IMR-90 (cell line): Measurements from ENCODE around the gene PDE6A. TPM values are rescaled to one million over a fixed set of nuclear protein-coding genes. Genes with fewer than 3 reads are reported as not detected.

Experiments
- ATAC-seq: fragments of 200-7000 bp; cut with Tn5 transposase; 2 replicates; pipeline ENCODE4 v1.9.1; 2020; ENCODE audit warnings: low read depth, mild to moderate bottlenecking, moderate library complexity
- BruUV-seq: library from RNA; stranded (reverse); fragments of 400-500 nt; replicated peaks from 2 replicates; lab custom pipeline; 2021; lab: Mats Ljungman, UMichigan
- CTCF ChIA-PET: fragments of 300-600 bp; formaldehyde crosslinking; extraction: SDS; loops from one replicate; lab custom pipeline; 2021; ENCODE audit warnings: antibody characterized with exemption; lab: Yijun Ruan, JAX
- POLR2A ChIA-PET: fragments of 300-600 bp; sonication (Branson Sonifier 250); formaldehyde crosslinking; loops from one replicate; lab custom pipeline; 2022; ENCODE audit warnings: antibody characterized with exemption; ENCODE audit not compliant: unreplicated experiment; lab: Charles Lee
- DNase-seq: peaks from one replicate; pipeline ENCODE4 v3.0.0; 2013
- H2AFZ ChIP-seq: replicated peaks from 2 replicates; pipeline ENCODE3; 2013; ENCODE audit warnings: low read length, mild to moderate bottlenecking; ENCODE audit not compliant: poor library complexity
- H2AK5ac ChIP-seq: 2 replicates; pipeline ENCODE4 v1.6.1; 2013; ENCODE audit warnings: low read depth, low read length, inconsistent platforms
- H2AK9ac ChIP-seq: replicated peaks from 2 replicates; pipeline ENCODE3; 2013; ENCODE audit warnings: mild to moderate bottlenecking, low read depth, low read length, moderate library complexity; ENCODE audit not compliant: poor library complexity
- H2BK120ac ChIP-seq: 2 replicates; pipeline ENCODE4 v1.6.1; 2013; ENCODE audit warnings: low read depth, low read length, inconsistent platforms
- H2BK15ac ChIP-seq: 3 replicates; pipeline ENCODE4 v1.6.1; 2013; ENCODE audit warnings: low read depth, low read length, inconsistent platforms
- H2BK20ac ChIP-seq: 2 replicates; pipeline ENCODE4 v1.6.1; 2013; ENCODE audit warnings: low read depth, mild to moderate bottlenecking, inconsistent platforms, low read length, moderate library complexity
- H2BK5ac ChIP-seq: 2 replicates; pipeline ENCODE4 v1.6.1; 2013; ENCODE audit warnings: mild to moderate bottlenecking, low read depth, low read length, inconsistent platforms; ENCODE audit not compliant: poor library complexity, severe bottlenecking
- H3K14ac ChIP-seq: replicated peaks from 2 replicates; pipeline ENCODE4 v1.6.1; 2013; ENCODE audit warnings: low read depth, low read length, inconsistent platforms
- H3K18ac ChIP-seq: 2 replicates; pipeline ENCODE4 v1.6.1; 2013; ENCODE audit warnings: low read depth, low read length, control low read depth
- H3K23ac ChIP-seq: 2 replicates; pipeline ENCODE4 v1.6.1; 2013; ENCODE audit warnings: low read depth, low read length, inconsistent platforms
- H3K27ac ChIP-seq: 2 replicates; pipeline ENCODE4 v1.5.1; 2013; ENCODE audit warnings: mild to moderate bottlenecking, control low read depth, low read length; ENCODE audit not compliant: insufficient read depth
- H3K27me3 ChIP-seq: 2 replicates; pipeline ENCODE4 v1.6.1; 2013; ENCODE audit warnings: low read length; ENCODE audit not compliant: control insufficient read depth, insufficient read depth
- H3K36me3 ChIP-seq: 2 replicates; pipeline ENCODE4 v1.6.1; 2013; ENCODE audit warnings: low read length, mixed read lengths; ENCODE audit not compliant: control insufficient read depth, insufficient read depth
- H3K4ac ChIP-seq: 2 replicates; pipeline ENCODE4 v1.6.1; 2013; ENCODE audit warnings: low read depth, low read length, inconsistent platforms
- H3K4me1 ChIP-seq: 2 replicates; pipeline ENCODE4 v1.6.1; 2013; ENCODE audit warnings: low read length, mixed read lengths; ENCODE audit not compliant: control insufficient read depth, insufficient read depth
- H3K4me2 ChIP-seq: 2 replicates; pipeline ENCODE4 v1.6.1; 2013; ENCODE audit warnings: low read depth, mild to moderate bottlenecking, control low read depth, low read length, moderate library complexity
- H3K4me3 ChIP-seq: 2 replicates; pipeline ENCODE4 v1.5.1; 2013; ENCODE audit warnings: low read depth, mild to moderate bottlenecking, control low read depth, low read length, moderate library complexity; ENCODE audit not compliant: insufficient read depth
- H3K56ac ChIP-seq: 2 replicates; pipeline ENCODE4 v1.6.1; 2013; ENCODE audit warnings: low read length, inconsistent platforms; ENCODE audit not compliant: insufficient read depth; ENCODE audit errors: extremely low read depth
- H3K79me1 ChIP-seq, 2 experiments: 2 replicates each; pipeline ENCODE4 v1.6.1; 2013; ENCODE audit warnings: low read length in 2 of 2, inconsistent platforms in 1 of 2, low read depth in 1 of 2
- H3K9ac ChIP-seq: 2 replicates; pipeline ENCODE4 v1.6.1; 2013; ENCODE audit warnings: low read depth, low read length, control low read depth
- H3K9me1 ChIP-seq: 2 replicates; pipeline ENCODE4 v1.6.1; 2013; ENCODE audit warnings: low read length, inconsistent platforms; ENCODE audit not compliant: insufficient read depth
- H3K9me3 ChIP-seq: 2 replicates; pipeline ENCODE4 v1.6.1; 2013; ENCODE audit warnings: low read length; ENCODE audit not compliant: control insufficient read depth, insufficient read depth
- H4K20me1 ChIP-seq: 2 replicates; pipeline ENCODE4 v1.6.1; 2013; ENCODE audit warnings: low read length, inconsistent platforms; ENCODE audit not compliant: insufficient read depth
- H4K5ac ChIP-seq: 2 replicates; pipeline ENCODE4 v1.6.1; 2013; ENCODE audit warnings: mild to moderate bottlenecking, low read depth, low read length, control low read depth
- H4K8ac ChIP-seq, 2 experiments: 2 replicates each; pipeline ENCODE4 v1.6.1; 2013; ENCODE audit warnings: low read depth in 2 of 2, low read length in 2 of 2, control low read depth in 1 of 2, inconsistent platforms in 1 of 2
- H4K91ac ChIP-seq: 2 replicates; pipeline ENCODE4 v1.6.1; 2013; ENCODE audit warnings: low read depth, low read length, inconsistent platforms; ENCODE audit not compliant: insufficient read depth
- BHLHE40 ChIP-seq: fragments of 150-350 bp; IDR thresholded peaks from 2 replicates; pipeline ENCODE4 v1.6.1; 2016; ENCODE audit warnings: mild to moderate bottlenecking, low read depth, low read length
- CEBPB ChIP-seq: IDR thresholded peaks from 2 replicates; pipeline ENCODE4 v1.6.1; 2012; ENCODE audit warnings: low read depth, low read length, improper control_type of control experiment
- CHD1 ChIP-seq: IDR thresholded peaks from 2 replicates; pipeline ENCODE4 v1.6.1; 2012; ENCODE audit warnings: low read depth, low read length, improper control_type of control experiment
- FOS ChIP-seq: fragments of 150-350 bp; IDR thresholded peaks from 2 replicates; pipeline ENCODE4 v1.6.1; 2016; ENCODE audit warnings: low read depth, low read length
- MAFK ChIP-seq: IDR thresholded peaks from 2 replicates; pipeline ENCODE4 v1.6.1; 2012; ENCODE audit warnings: low read depth, low read length, improper control_type of control experiment
- MAZ ChIP-seq: IDR thresholded peaks from 2 replicates; pipeline ENCODE4 v1.6.1; 2012; ENCODE audit warnings: low read depth, mild to moderate bottlenecking, low read length, improper control_type of control experiment, moderate library complexity, borderline replicate concordance
- MXI1 ChIP-seq: IDR thresholded peaks from 2 replicates; pipeline ENCODE4 v1.6.1; 2012; ENCODE audit warnings: low read depth, mild to moderate bottlenecking, low read length, moderate library complexity, borderline replicate concordance
- NFE2L2 ChIP-seq: fragments of 150-350 bp; IDR thresholded peaks from 2 replicates; pipeline ENCODE4 v1.6.1; 2016; ENCODE audit warnings: low read depth, mild to moderate bottlenecking, low read length
- POLR2A ChIP-seq: IDR thresholded peaks from 2 replicates; pipeline ENCODE4 v1.6.1; 2012; ENCODE audit warnings: mild to moderate bottlenecking, low read depth, low read length
- RAD21 ChIP-seq: IDR thresholded peaks from 2 replicates; pipeline ENCODE4 v1.6.1; 2012; ENCODE audit warnings: low read length, improper control_type of control experiment
- RCOR1 ChIP-seq: IDR thresholded peaks from 2 replicates; pipeline ENCODE4 v1.6.1; 2012; ENCODE audit warnings: mild to moderate bottlenecking, low read length, improper control_type of control experiment; ENCODE audit not compliant: insufficient replicate concordance
- RFX5 ChIP-seq: IDR thresholded peaks from 2 replicates; pipeline ENCODE4 v1.8.0; 2012; ENCODE audit warnings: low read depth, mild to moderate bottlenecking, low read length, moderate library complexity
- SMC3 ChIP-seq: fragments of 150-350 bp; IDR thresholded peaks from 2 replicates; pipeline ENCODE4 v1.6.1; 2016; ENCODE audit warnings: low read depth, mild to moderate bottlenecking, antibody characterized with exemption, low read length, moderate library complexity
- WGBS, 2 experiments: methylation state at CpG; one replicate each; pipeline versions ENCODE4 v1.1.5 to v1.1.7; 2013; ENCODE audit warnings: missing lambda C conversion rate in 2 of 2; ENCODE audit not compliant: insufficient read length in 1 of 2; ENCODE audit errors: extremely low coverage in 2 of 2; 5-methylcytosine and 5-hydroxymethylcytosine counted together
- dilution Hi-C: fragments of 300-500 bp; cut with HindIII; formaldehyde crosslinking; loops from one replicate; pipeline ENCODE4 v1.14.3; 2018; ENCODE audit warnings: low sequenced_read_pairs; ENCODE audit not compliant: unreplicated experiment
- in situ Hi-C: fragments of 300-500 bp; cut with MboI; formaldehyde crosslinking; loops from 3 replicates; pipeline ENCODE4 v1.14.3; 2019; ENCODE audit warnings: low sequenced_read_pairs, inconsistent platforms, mixed read lengths
- intact Hi-C: fragments of 100-400 bp; cut with micrococcal nuclease; formaldehyde crosslinking; loops from 2 replicates; pipeline ENCODE4 v1.10.0; 2022
- polyA plus RNA-seq, 3 experiments: library from polyadenylated mRNA; depleted of rRNA; stranded (reverse); fragments of >200 nt; gene quantifications; 2 replicates each; pipeline ENCODE4 v1.2.3, GENCODE V29; 2012; ENCODE audit warnings: low replicate concordance in 1 of 3
- total RNA-seq: library from RNA; depleted of rRNA; stranded (reverse); fragments of >200 nt; gene quantifications from 2 replicates; pipeline ENCODE4 v1.2.3, GENCODE V29; 2012
- TF ChIP-seq, protein P1 (sequence below): fragments of 150-350 bp; IDR thresholded peaks from 2 replicates; pipeline ENCODE4 v1.6.1; 2016; ENCODE audit warnings: low read depth, mild to moderate bottlenecking, low read length, moderate library complexity, borderline replicate concordance
- TF ChIP-seq, protein P2 (sequence below): fragments of 150-350 bp; IDR thresholded peaks from 2 replicates; pipeline ENCODE4 v1.6.1; 2017; ENCODE audit warnings: mild to moderate bottlenecking, antibody characterized with exemption, low read length, low read depth
- TF ChIP-seq, protein P3 (sequence below): conservative IDR thresholded peaks from 2 replicates; pipeline ENCODE4 v1.5.1; 2012; ENCODE audit warnings: mild to moderate bottlenecking, low read depth, low read length, improper control_type of control experiment

The PDE6A gene
- total and polyA plus RNA-seq, 2 of the 4 experiments (the other 2 are of a cell fraction) = not detected

DNA sequence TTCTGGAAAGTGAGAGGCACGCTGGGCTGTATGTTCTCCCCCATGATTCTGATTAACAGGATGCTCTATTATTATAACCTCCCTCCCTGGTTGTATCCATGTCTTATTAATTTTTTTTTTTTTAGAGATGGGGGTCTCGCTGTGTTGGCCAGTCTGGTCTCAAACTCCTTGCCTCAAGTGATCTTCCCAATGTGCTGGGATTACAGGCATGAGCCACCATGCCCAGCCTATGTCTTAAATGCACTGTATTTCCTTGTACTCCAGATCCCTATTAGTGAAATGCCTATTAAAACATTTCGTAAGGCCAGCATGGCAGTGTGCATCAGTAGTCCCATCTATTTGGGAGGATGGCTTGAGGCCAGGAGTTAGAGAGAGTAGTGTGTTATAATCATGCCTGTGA is 48.9 kb upstream of the PDE6A start:
- H3K79me1 ChIP-seq = peaks cover 0 to 8% of the 10 kb centered on the region in 2 experiments; a peak in 3 of 4 replicates
- no peak overlapping the region for H3K4ac ChIP-seq
- WGBS, 2 experiments = no CpG with 5 or more reads among the region's 3 CpGs
- ATAC-seq = no peak
- ChIA-PET CTCF (interaction anchor here (0.8 to 4.7 kb wide), 4 partner anchors 25 to 160 kb away, joined by 3 to 63 read pairs (median 22); no protein-coding TSS in a partner anchor), POLR2A (interaction anchor here (0.6 kb wide), 1 partner anchor 73 kb away, joined by 3 read pairs; no protein-coding TSS in a partner anchor)
- no peak overlapping the region for H2AFZ ChIP-seq
- in situ Hi-C loops = no loop called here
- H3K4me3 ChIP-seq = no peak overlapping the region
- H2BK5ac ChIP-seq = no peak overlapping the region
- H3K9me1 ChIP-seq = peaks cover 9% of the 10 kb centered on the region
- dilution Hi-C loops = no loop called here
- no peak overlapping the region for H3K4me2 ChIP-seq
- no peaks in the 10 kb centered on the region for H3K9me3 ChIP-seq
- H4K20me1 ChIP-seq = no peaks in the 10 kb centered on the region
- H3K36me3 ChIP-seq = peaks cover 7% of the 10 kb centered on the region
- no peak overlapping the region for H3K23ac ChIP-seq
- no peak overlapping the region for H4K8ac ChIP-seq
- no peak overlapping the region for H2AK5ac ChIP-seq
- no peak overlapping the region for H3K56ac ChIP-seq
- intact Hi-C loops = no loop called here
- TF ChIP-seq NFE2L2 (no peak), FOS (no peak), CHD1 (no peak), CEBPB (no peak), MAFK (no peak), MXI1 (no peak), RFX5 (no peak), POLR2A (no peak), RCOR1 (no peak), SMC3 (no peak), RAD21 (no peak), BHLHE40 (no peak), MAZ (no peak)
- TF ChIP-seq, protein P1, sequence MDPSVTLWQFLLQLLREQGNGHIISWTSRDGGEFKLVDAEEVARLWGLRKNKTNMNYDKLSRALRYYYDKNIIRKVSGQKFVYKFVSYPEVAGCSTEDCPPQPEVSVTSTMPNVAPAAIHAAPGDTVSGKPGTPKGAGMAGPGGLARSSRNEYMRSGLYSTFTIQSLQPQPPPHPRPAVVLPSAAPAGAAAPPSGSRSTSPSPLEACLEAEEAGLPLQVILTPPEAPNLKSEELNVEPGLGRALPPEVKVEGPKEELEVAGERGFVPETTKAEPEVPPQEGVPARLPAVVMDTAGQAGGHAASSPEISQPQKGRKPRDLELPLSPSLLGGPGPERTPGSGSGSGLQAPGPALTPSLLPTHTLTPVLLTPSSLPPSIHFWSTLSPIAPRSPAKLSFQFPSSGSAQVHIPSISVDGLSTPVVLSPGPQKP = no peak
- TF ChIP-seq, protein P2, sequence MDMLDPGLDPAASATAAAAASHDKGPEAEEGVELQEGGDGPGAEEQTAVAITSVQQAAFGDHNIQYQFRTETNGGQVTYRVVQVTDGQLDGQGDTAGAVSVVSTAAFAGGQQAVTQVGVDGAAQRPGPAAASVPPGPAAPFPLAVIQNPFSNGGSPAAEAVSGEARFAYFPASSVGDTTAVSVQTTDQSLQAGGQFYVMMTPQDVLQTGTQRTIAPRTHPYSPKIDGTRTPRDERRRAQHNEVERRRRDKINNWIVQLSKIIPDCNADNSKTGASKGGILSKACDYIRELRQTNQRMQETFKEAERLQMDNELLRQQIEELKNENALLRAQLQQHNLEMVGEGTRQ = no peak
- TF ChIP-seq, protein P3, sequence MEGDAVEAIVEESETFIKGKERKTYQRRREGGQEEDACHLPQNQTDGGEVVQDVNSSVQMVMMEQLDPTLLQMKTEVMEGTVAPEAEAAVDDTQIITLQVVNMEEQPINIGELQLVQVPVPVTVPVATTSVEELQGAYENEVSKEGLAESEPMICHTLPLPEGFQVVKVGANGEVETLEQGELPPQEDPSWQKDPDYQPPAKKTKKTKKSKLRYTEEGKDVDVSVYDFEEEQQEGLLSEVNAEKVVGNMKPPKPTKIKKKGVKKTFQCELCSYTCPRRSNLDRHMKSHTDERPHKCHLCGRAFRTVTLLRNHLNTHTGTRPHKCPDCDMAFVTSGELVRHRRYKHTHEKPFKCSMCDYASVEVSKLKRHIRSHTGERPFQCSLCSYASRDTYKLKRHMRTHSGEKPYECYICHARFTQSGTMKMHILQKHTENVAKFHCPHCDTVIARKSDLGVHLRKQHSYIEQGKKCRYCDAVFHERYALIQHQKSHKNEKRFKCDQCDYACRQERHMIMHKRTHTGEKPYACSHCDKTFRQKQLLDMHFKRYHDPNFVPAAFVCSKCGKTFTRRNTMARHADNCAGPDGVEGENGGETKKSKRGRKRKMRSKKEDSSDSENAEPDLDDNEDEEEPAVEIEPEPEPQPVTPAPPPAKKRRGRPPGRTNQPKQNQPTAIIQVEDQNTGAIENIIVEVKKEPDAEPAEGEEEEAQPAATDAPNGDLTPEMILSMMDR = no peak
- H3K27me3 ChIP-seq = no peaks in the 10 kb centered on the region
- H4K91ac ChIP-seq = no peak overlapping the region
- H4K5ac ChIP-seq = no peak overlapping the region
- no peak overlapping the region for H2BK20ac ChIP-seq
- H2AK9ac ChIP-seq = no peak overlapping the region
- no peak overlapping the region for H2BK15ac ChIP-seq
- no peak for DNase-seq
- BruUV-seq = no TSS peak
- no peak overlapping the region for H3K14ac ChIP-seq
- no peak overlapping the region for H2BK120ac ChIP-seq
- H3K9ac ChIP-seq = no peak overlapping the region
- H3K27ac ChIP-seq = no peak overlapping the region
- peaks cover 2% of the 10 kb centered on the region; the same call in 1 of the 2 replicates for H3K4me1 ChIP-seq
- no peak overlapping the region for H3K18ac ChIP-seq
